AG20443 (cell line): ENCODE measurements around the gene RAB3C.
"Not testable (repeated sequence)": the region's sequence is repeated elsewhere in the genome, so short reads cannot be mapped to it uniquely, and the experiment has no call there.

Experiments
- DNase-seq: peaks from one replicate; pipeline ENCODE4 v3.0.0; 2012; ENCODE audit warnings: low spot score, mixed read lengths

RAB3C gene

GRCh38 chr5:58582803-58583491 is at the start of gene RAB3C:
TSS of gene RAB3C (plus strand) at chr5:58583075. CDS start at chr5:58583209, 134 bp downstream.
- peak; percentile 98 for DNase-seq

GRCh38 chr5:58541935-58542334 is 40.9 kb upstream of the RAB3C start:
- DNase-seq = not testable (repeated sequence)

- DNase-seq = no peak
Measured at GRCh38 chr5:58542709-58543108, 40.2 kb upstream of the RAB3C start.

GRCh38 chr5:58543723-58544122 is 39.2 kb upstream of the RAB3C start:
- DNase-seq = no peak

- no peak for DNase-seq
Measured at GRCh38 chr5:58544195-58544594, 38.7 kb upstream of the RAB3C start.

- DNase-seq = no peak
Measured at GRCh38 chr5:58544926-58545325, 37.9 kb upstream of the RAB3C start.

GRCh38 chr5:58545912-58546311 is 37.0 kb upstream of the RAB3C start:
- DNase-seq = no peak

- DNase-seq = no peak
Measured at GRCh38 chr5:58548068-58548467, 34.8 kb upstream of the RAB3C start.

GRCh38 chr5:58551492-58551891 is 31.4 kb upstream of the RAB3C start:
- no peak for DNase-seq

GRCh38 chr5:58557665-58558338 is 25.1 kb upstream of the RAB3C start:
- DNase-seq = not testable (repeated sequence)

- DNase-seq = not testable (repeated sequence)
Measured at GRCh38 chr5:58563016-58563700, 19.7 kb upstream of the RAB3C start.

GRCh38 chr5:58564043-58564832 is 18.6 kb upstream of the RAB3C start:
- DNase-seq = not testable (repeated sequence)

GRCh38 chr5:58565033-58565432 is 17.8 kb upstream of the RAB3C start:
- no peak for DNase-seq

GRCh38 chr5:58571501-58571900 is 11.4 kb upstream of the RAB3C start:
- no peak for DNase-seq

- not testable (repeated sequence) for DNase-seq
Measured at GRCh38 chr5:58572973-58573372, 9.9 kb upstream of the RAB3C start.

GRCh38 chr5:58579781-58580180 is 3.1 kb upstream of the RAB3C start:
- no peak for DNase-seq

GRCh38 chr5:58582019-58582802 is 664 bp upstream of the RAB3C start:
- peak; percentile 5 for DNase-seq

- no peak for DNase-seq
Measured at GRCh38 chr5:58595952-58596351, 13.1 kb downstream of the RAB3C start.

- DNase-seq = no peak
Measured at GRCh38 chr5:58598440-58598839, 15.6 kb downstream of the RAB3C start.

- DNase-seq = no peak
Measured at GRCh38 chr5:58599217-58599616, 16.3 kb downstream of the RAB3C start.

GRCh38 chr5:58600613-58601012 is 17.7 kb downstream of the RAB3C start:
- DNase-seq = not testable (repeated sequence)
